Glutamatergic neuron (in vitro differentiated cells): Measurements from ENCODE around the gene SIM2. TPM values are rescaled to one million over a fixed set of nuclear protein-coding genes. Genes with fewer than 3 reads are reported as not detected.

ENCODE experiments used
- DNase-seq: peaks from one replicate; pipeline ENCODE4 v3.0.0; 2022
- H3K27ac Mint-ChIP-seq: one replicate; pipeline ENCODE4 v1.8.0; 2020; ENCODE audit warnings: mild to moderate bottlenecking, mixed read lengths, inconsistent platforms; ENCODE audit not compliant: unreplicated experiment
- H3K27me3 Mint-ChIP-seq: one replicate; pipeline ENCODE4 v1.8.0; 2020; ENCODE audit warnings: mild to moderate bottlenecking, moderate library complexity, mixed read lengths, inconsistent platforms; ENCODE audit not compliant: unreplicated experiment
- H3K36me3 Mint-ChIP-seq: one replicate; pipeline ENCODE4 v1.8.0; 2020; ENCODE audit warnings: mild to moderate bottlenecking, mixed read lengths, inconsistent platforms; ENCODE audit not compliant: unreplicated experiment
- H3K4me1 Mint-ChIP-seq: one replicate; pipeline ENCODE4 v1.8.0; 2020; ENCODE audit warnings: mild to moderate bottlenecking, low read depth, mixed read lengths, inconsistent platforms; ENCODE audit not compliant: unreplicated experiment
- H3K4me3 Mint-ChIP-seq: one replicate; pipeline ENCODE4 v1.8.0; 2020; ENCODE audit warnings: mild to moderate bottlenecking, mixed read lengths, inconsistent platforms; ENCODE audit not compliant: unreplicated experiment
- H3K9me3 Mint-ChIP-seq: one replicate; pipeline ENCODE4 v1.8.0; 2020; ENCODE audit warnings: mild to moderate bottlenecking, moderate library complexity, mixed read lengths, inconsistent platforms; ENCODE audit not compliant: unreplicated experiment
- CTCF ChIP-seq: fragments of 200-600 bp; sonication (generic); IDR thresholded peaks from one replicate; pipeline ENCODE4 v1.5.0; 2021; ENCODE audit not compliant: partially characterized antibody, unreplicated experiment
- total RNA-seq: library from RNA; stranded (reverse); fragmentation: NEBNext Ultra II Directional; extraction: Animal tissue kit (Norgen Biotek cat#: 25700); gene quantifications from one replicate; pipeline ENCODE4 v1.2.1, GENCODE V29; 2021; ENCODE audit not compliant: unreplicated experiment

The SIM2 gene
- total RNA-seq, 1 donor from 2014 or later, result 4.8 TPM

DNA sequence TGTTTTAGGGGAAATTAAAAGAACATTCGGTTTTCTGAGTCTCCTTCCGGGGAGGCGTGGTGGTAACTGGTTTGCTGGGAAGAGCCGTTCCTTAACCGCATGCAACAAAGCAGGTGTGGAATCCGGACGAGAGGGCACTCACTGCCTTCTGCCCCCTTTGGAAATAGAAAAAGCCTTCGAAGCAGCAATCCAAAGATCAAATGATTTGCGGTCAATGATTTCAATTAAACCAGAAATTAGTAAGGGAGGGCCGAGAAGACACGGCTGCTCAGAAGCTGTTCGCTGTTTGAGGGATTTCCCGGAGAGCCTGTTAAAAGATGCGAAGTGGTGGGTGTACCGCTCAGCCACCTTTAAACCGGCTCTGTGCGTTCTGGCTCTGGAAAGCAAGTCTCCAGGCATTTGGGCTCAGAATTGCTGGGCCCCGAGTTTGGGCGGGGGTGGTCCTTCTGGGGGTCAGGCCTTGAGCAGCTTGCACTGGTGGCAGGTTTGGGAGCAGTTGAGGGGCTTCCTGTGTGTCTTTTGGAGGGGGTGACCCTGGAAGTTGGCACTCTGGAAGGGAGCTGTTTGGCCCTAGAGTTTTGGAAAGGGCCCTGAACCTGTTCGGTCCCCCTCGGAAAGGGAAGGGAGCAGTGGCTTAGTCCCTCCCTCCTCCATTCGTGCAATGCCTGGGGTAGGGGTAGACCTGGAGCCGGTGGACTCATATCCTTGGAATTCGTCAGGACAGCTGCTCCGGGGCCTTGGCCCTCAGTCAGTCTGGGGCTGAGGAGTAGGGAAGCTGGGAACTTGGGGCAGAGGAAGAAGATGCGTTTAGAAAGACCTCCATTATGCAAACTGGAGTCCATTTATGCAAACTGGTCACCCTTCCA lies 3.1 kb downstream of the SIM2 start:
- H3K4me3 Mint-ChIP-seq, result peak overlapping the region; percentile 70
- H3K36me3 Mint-ChIP-seq, result no peaks in the 10 kb centered on the region
- DNase-seq, result no peak
- H3K27me3 Mint-ChIP-seq, result peaks cover 42% of the 10 kb centered on the region
- peaks cover 8% of the 10 kb centered on the region for H3K9me3 Mint-ChIP-seq
- H3K27ac Mint-ChIP-seq, result no peak overlapping the region
- H3K4me1 Mint-ChIP-seq, result peaks cover 22% of the 10 kb centered on the region
- no peak for TF ChIP-seq CTCF

- no peak for DNase-seq
- Mint-ChIP-seq H3K9me3 (peaks cover 10% of the 10 kb centered on the region), H3K36me3 (no peaks in the 10 kb centered on the region), H3K4me3 (peak overlapping the region; percentile 25), H3K27ac (no peak overlapping the region), H3K27me3 (peaks cover 46% of the 10 kb centered on the region), H3K4me1 (peaks cover 26% of the 10 kb centered on the region)
- no peak for TF ChIP-seq CTCF
Measured at GRCh38 chr21:36702622-36702968, 3.7 kb downstream of the SIM2 start.

DNA sequence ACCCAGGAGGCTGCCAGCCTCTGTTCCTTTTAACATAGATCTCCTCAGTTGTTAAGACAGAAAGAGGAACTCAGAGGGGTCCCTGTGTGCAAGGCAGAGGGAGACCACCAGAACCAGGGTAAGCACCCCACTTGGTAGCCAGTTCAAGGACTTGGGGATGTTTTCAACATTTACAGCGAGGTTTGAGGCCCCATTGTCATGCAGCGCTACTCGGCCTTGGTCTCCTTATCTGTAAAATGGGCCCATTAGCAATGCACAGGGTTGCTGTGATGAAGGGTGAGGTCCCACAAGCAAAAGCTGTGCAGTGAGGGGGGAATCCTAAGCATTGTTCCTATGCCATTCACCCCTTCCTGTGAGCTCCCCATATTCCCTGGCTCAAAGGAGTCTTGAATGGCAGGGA lies 4.2 kb downstream of the SIM2 start:
- peaks cover 26% of the 10 kb centered on the region for H3K4me1 Mint-ChIP-seq
- DNase-seq, result no peak
- no peaks in the 10 kb centered on the region for H3K36me3 Mint-ChIP-seq
- no peak overlapping the region for H3K4me3 Mint-ChIP-seq
- no peak for TF ChIP-seq CTCF
- no peak overlapping the region for H3K27ac Mint-ChIP-seq
- H3K9me3 Mint-ChIP-seq, result peaks cover 10% of the 10 kb centered on the region
- peaks cover 46% of the 10 kb centered on the region for H3K27me3 Mint-ChIP-seq

GRCh38 chr21:36703626-36704280 lies 4.8 kb downstream of the SIM2 start:
- no peaks in the 10 kb centered on the region for H3K36me3 Mint-ChIP-seq
- H3K4me3 Mint-ChIP-seq, result peak overlapping the region; percentile 47
- TF ChIP-seq CTCF, result no peak
- peaks cover 12% of the 10 kb centered on the region for H3K9me3 Mint-ChIP-seq
- H3K4me1 Mint-ChIP-seq, result peaks cover 30% of the 10 kb centered on the region
- peaks cover 51% of the 10 kb centered on the region for H3K27me3 Mint-ChIP-seq
- H3K27ac Mint-ChIP-seq, result no peak overlapping the region
- no peak for DNase-seq
